Duodenal mucosa (tissue), 2 donors: ENCODE data around the gene RABGAP1L.
"Not testable (repeated sequence)": the region's sequence is repeated elsewhere in the genome, so short reads cannot be mapped to it uniquely, and the experiment has no call there.

ENCODE experiments used
- H3K27ac ChIP-seq: one replicate; pipeline ENCODE4 v1.7.0; 2013; ENCODE audit warnings: low read depth, low read length
- H3K27me3 ChIP-seq, 2 donors: one replicate each; pipeline ENCODE4 v1.7.0; 2013; ENCODE audit warnings: low read length in 2 of 2, control low read depth in 1 of 2; ENCODE audit not compliant: insufficient read depth in 2 of 2, control insufficient read depth in 1 of 2
- H3K36me3 ChIP-seq, 2 donors: one replicate each; pipeline ENCODE4 v1.7.0; 2013; ENCODE audit warnings: low read length in 2 of 2, control low read depth in 1 of 2; ENCODE audit not compliant: insufficient read depth in 2 of 2, control insufficient read depth in 1 of 2
- H3K4me1 ChIP-seq, 2 donors: one replicate each; pipeline ENCODE4 v1.7.0; 2013; ENCODE audit warnings: low read length in 2 of 2, control low read depth in 1 of 2; ENCODE audit not compliant: insufficient read depth in 2 of 2, control insufficient read depth in 1 of 2
- H3K4me3 ChIP-seq, 2 donors: one replicate each; pipeline ENCODE4 v1.7.0; 2013; ENCODE audit warnings: low read length in 2 of 2, low read depth in 1 of 2
- H3K9ac ChIP-seq, 2 donors: one replicate each; pipeline ENCODE4 v1.7.0; 2013; ENCODE audit warnings: low read length in 2 of 2, low read depth in 1 of 2
- H3K9me3 ChIP-seq, 2 donors: one replicate each; pipeline ENCODE4 v1.7.0; 2013; ENCODE audit warnings: low read length in 2 of 2, control low read depth in 1 of 2; ENCODE audit not compliant: control insufficient read depth in 1 of 2

The RABGAP1L gene

DNA sequence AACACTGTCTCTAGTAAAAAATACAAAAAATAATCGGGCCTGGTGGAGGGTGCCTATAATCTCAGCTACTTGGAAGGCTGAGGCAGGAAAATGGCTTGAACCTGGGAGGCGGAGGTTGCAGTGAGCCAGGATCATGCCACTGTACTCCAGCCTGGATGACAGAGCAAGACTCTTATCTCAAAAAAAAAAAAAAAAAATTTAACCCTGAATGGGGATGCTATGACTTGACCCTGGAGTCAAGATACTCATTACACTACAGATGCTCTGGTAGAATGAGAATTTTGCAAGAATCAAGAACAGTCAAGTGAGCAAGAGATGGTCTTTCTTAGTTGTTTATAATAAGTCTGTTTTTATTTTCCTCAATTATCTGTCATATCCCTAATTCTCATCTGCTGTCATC lies 542.2 kb downstream of the RABGAP1L start:
- no peaks in the 10 kb centered on the region for H3K9me3 ChIP-seq
- H3K9ac ChIP-seq, result no peak overlapping the region
- no peak overlapping the region for H3K4me3 ChIP-seq
- H3K27ac ChIP-seq, result no peak overlapping the region
- H3K27me3 ChIP-seq, result no peaks in the 10 kb centered on the region
- H3K36me3 ChIP-seq, result no peaks in the 10 kb centered on the region
- no peaks in the 10 kb centered on the region for H3K4me1 ChIP-seq

DNA sequence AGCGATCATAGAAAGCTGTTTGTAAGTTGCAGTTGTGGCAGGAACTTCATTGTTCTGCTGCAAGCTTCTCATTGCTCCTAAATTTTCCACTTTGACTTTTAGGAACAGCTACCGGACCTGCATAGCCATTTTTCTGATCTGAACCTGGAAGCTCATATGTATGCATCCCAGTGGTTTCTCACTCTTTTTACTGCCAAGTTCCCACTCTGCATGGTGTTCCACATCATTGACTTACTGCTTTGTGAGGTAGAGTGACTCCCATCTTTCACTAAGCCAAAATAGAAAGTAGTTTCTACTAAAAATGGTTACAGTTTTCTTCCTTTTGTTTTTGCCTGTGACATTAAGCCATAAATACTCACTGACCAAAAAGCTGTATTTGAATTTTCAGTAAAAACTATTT lies 542.7 kb downstream of the RABGAP1L start:
- H3K36me3 ChIP-seq, result no peaks in the 10 kb centered on the region
- no peak overlapping the region for H3K9ac ChIP-seq
- H3K4me3 ChIP-seq, result no peak overlapping the region
- H3K4me1 ChIP-seq, result no peaks in the 10 kb centered on the region
- H3K27me3 ChIP-seq, result no peaks in the 10 kb centered on the region
- no peak overlapping the region for H3K27ac ChIP-seq
- H3K9me3 ChIP-seq, result no peaks in the 10 kb centered on the region

DNA sequence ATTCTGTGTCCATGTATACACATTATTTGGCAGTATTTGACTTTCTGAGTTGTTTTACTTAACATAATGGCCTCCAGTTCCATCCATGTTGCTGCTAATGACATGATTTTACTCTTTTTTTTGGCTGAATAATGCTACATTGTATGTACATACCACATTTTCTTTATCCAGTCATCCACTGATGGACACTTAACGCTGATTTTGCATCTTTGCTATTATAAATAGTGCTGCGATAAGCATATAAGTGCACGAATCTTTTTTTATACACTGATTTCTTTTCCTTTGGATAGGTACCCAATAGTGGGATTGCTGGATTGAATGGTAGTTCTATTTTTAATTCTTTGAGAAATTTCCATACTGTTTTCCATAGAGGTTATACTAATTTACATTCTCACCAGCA lies 544.0 kb downstream of the RABGAP1L start:
- Histone ChIP-seq H3K4me3 (no peak overlapping the region), H3K27ac (no peak overlapping the region), H3K9ac (no peak overlapping the region), H3K36me3 (peaks cover 0 to 3% of the 10 kb centered on the region in 2 donors), H3K4me1 (no peaks in the 10 kb centered on the region), H3K27me3 (no peaks in the 10 kb centered on the region), H3K9me3 (no peaks in the 10 kb centered on the region)

DNA sequence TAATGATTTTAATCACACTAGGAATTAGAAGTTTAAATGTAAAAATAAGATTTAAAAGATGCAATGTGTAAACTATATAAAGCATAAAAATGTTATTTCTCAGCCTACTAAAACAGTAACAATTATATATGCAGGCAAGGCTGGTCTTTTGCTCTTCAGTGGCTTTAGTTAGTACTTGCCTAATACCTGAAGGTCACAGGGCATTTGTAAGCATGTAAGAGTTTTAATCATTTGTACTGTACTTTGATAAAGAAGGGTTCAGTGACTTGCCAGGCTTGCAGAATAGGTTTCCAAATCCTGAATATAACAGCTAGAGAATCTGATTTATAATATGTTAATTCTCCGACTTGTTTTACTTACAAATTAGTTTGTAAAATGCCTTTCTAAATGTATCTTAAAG lies 545.0 kb downstream of the RABGAP1L start:
- H3K4me3 ChIP-seq, result no peak overlapping the region
- H3K36me3 ChIP-seq, result peaks cover 0 to 6% of the 10 kb centered on the region in 2 donors
- no peaks in the 10 kb centered on the region for H3K27me3 ChIP-seq
- no peaks in the 10 kb centered on the region for H3K4me1 ChIP-seq
- no peak overlapping the region for H3K27ac ChIP-seq
- no peak overlapping the region for H3K9ac ChIP-seq
- H3K9me3 ChIP-seq, result no peaks in the 10 kb centered on the region

DNA sequence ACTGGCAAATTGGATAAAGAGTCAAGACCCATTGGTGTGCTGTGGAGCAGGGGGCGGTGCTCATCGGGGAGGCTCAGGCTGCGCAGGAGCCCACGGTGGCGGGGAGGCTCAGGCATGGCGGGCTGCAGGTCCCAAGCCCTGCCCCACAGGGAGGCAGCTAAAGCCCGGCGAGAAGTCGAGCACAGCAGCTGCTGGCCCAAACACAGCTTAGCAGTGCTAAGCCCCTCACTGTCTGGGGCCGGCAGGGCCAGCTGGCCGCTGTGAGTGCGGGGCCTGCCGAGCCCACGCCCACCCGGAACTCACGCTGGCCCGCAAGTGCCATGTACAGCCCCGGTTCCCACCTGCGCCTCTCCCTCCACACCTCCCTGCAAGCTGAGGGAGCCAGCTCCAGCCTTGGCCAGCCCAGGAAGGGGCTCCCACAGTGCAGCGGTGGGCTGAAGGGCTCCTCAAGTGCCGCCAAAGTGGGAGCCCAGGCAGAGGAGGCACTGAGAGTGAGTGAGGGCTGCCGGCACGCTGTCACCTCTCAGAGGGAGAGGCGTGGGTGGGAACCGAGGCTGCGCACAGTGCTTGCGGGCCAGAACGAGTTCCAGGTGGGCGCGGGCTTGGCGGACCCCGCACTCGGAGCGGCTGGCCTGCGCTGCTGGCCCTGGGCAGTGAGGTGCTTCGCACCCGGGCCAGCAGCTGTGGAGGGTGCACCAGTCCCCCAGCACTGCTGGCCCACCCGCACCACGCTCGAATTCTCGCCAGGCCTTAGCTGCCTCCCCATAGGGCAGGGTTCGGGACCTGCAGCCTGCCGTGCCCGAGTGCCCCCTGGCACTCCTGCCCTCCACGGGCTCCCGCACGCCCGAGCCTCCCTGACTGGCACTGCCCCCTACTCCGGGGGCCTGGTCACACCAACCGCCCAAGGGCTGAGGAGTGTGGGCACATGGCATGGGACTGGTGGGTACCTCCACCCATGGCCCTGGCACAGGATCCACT lies 551.8 kb downstream of the RABGAP1L start:
- Histone ChIP-seq H3K4me1 (no peaks in the 10 kb centered on the region), H3K27ac (no peak overlapping the region), H3K4me3 (no peak overlapping the region), H3K9ac (no peak overlapping the region), H3K27me3 (no peaks in the 10 kb centered on the region), H3K36me3 (peaks cover 0 to 7% of the 10 kb centered on the region in 2 donors), H3K9me3 (peaks cover 0 to 3% of the 10 kb centered on the region in 2 donors)

DNA sequence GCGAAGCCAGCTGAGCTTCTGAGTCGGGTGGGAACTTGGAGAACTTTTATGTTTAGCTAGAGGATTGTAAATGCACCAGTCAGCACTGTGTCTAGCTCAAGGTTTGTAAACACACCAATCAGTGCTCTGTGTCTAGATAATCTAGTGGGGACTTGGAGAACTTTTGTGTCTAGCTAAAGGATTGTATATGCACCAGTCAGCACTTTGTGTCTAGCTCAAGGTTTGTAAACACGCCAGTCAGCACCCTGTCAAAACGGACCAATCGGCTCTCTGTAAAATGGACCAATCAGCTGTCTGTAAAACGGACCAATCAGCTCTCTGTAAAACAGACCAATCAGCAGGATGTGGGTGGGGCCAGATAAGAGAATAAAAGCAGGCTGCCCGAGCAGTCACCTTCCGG lies 552.5 kb downstream of the RABGAP1L start:
- not testable (repeated sequence) for H3K27me3 ChIP-seq, H3K4me1 ChIP-seq, H3K27ac ChIP-seq, H3K4me3 ChIP-seq, H3K9ac ChIP-seq, H3K36me3 ChIP-seq, H3K9me3 ChIP-seq

DNA sequence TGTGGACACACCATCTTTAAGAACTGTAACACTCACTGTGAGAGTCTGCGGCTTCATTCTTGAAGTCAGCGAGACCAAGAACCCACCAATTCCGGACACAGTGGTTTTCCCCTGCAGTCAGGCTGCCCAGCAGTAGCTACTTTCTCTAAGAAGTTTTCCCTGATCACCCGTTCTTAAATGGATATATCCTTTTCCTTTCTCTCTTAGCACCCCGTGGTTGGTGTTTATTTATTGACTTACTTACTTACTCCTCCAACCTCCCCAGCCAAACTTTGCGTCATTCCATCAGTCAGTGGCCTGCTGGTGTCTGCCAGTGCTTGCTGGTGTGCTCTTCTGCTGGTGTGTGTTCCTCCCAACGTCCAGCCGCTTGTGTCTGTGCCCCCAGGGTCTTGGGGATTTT lies 553.2 kb downstream of the RABGAP1L start:
- Histone ChIP-seq H3K27ac (no peak overlapping the region), H3K27me3 (no peaks in the 10 kb centered on the region), H3K36me3 (peaks cover 0 to 7% of the 10 kb centered on the region in 2 donors), H3K9ac (no peak overlapping the region), H3K4me3 (no peak overlapping the region), H3K9me3 (peaks cover 0 to 3% of the 10 kb centered on the region in 2 donors), H3K4me1 (no peaks in the 10 kb centered on the region)

DNA sequence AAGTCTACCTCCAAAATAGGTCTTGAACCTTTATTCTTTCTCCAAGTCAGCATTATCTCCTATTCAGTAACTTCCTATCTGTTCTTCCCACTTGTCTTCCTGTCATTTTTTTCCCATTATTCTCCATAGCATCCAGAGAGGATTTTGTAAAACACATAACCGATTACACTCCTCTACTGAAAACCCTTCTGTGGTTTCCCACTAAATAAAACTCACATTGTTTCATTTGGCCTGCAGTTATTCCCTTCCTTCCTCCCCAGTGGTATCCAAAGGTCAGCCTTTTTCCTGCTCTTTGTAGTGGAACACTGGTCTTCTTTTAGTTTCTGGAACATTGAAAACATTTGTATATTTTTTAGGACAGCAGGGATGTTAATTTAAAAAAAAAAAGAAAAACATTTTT lies 554.5 kb downstream of the RABGAP1L start:
- Histone ChIP-seq H3K9ac (no peak overlapping the region), H3K4me3 (no peak overlapping the region), H3K27me3 (no peaks in the 10 kb centered on the region), H3K9me3 (peaks cover 0 to 3% of the 10 kb centered on the region in 2 donors), H3K36me3 (peaks cover 0 to 3% of the 10 kb centered on the region in 2 donors), H3K27ac (no peak overlapping the region), H3K4me1 (no peaks in the 10 kb centered on the region)

DNA sequence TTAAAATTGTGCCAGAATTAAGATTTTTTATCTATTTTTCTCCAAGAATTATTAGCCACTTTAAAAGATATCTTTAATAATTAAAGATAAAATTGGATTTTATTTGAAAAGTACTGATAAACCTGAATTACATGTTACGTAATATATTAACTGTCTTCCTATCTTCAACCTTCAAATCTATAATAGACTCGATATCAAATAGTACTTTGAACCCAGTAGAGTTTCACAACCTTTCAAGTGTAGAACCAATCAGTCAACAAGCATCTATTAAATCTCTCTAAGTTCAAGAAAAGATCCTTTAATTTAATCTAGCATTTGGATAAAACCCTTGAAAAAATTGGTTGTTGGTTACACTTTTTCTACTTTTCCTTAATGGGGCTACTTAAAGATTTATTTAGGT lies 559.9 kb downstream of the RABGAP1L start:
- Histone ChIP-seq H3K27me3 (no peaks in the 10 kb centered on the region), H3K27ac (no peak overlapping the region), H3K4me3 (no peak overlapping the region), H3K4me1 (peaks cover 0 to 4% of the 10 kb centered on the region in 2 donors), H3K9me3 (no peaks in the 10 kb centered on the region), H3K36me3 (no peaks in the 10 kb centered on the region), H3K9ac (no peak overlapping the region)

DNA sequence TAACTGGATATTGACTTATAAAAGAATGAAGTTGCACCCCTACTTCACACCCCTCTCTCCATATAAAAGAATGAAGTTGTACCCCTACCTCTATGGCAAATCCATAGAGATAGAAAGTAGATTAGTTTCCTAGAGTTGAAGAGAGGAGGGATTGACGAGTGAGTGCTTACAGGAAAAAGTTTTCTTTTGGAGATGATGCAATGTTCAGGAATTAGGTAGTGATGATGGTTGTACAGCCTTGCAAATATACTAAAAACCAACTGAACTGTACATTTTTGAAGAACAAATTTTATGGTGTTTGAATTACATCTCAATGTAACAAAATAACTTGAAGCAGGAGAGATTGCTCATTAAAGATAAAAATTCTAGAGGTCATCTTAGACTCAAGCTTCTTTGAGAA lies 561.3 kb downstream of the RABGAP1L start:
- Histone ChIP-seq H3K4me1 (peaks cover 0 to 4% of the 10 kb centered on the region in 2 donors), H3K27me3 (no peaks in the 10 kb centered on the region), H3K9ac (no peak overlapping the region), H3K27ac (no peak overlapping the region), H3K36me3 (no peaks in the 10 kb centered on the region), H3K9me3 (no peaks in the 10 kb centered on the region), H3K4me3 (no peak overlapping the region)
